DND-41 (cell line): Measurements from ENCODE around the gene GIMAP6.
"Not testable (repeated sequence)": the region's sequence is repeated elsewhere in the genome, so short reads cannot be mapped to it uniquely, and the experiment has no call there.

Experiments
- EZH2 ChIP-seq: IDR thresholded peaks from 3 replicates; pipeline ENCODE4 v1.6.1; 2012; ENCODE audit warnings: borderline replicate concordance, low read depth, mild to moderate bottlenecking, moderate library complexity, low read length, inconsistent platforms; ENCODE audit not compliant: severe bottlenecking
- TF ChIP-seq, protein P1 (sequence below): IDR thresholded peaks from 2 replicates; pipeline ENCODE4 v1.5.1; 2012; ENCODE audit warnings: borderline replicate concordance, low read length, moderate library complexity, mild to moderate bottlenecking; ENCODE audit not compliant: poor library complexity, severe bottlenecking; ENCODE audit errors: extremely low read depth

DNA sequence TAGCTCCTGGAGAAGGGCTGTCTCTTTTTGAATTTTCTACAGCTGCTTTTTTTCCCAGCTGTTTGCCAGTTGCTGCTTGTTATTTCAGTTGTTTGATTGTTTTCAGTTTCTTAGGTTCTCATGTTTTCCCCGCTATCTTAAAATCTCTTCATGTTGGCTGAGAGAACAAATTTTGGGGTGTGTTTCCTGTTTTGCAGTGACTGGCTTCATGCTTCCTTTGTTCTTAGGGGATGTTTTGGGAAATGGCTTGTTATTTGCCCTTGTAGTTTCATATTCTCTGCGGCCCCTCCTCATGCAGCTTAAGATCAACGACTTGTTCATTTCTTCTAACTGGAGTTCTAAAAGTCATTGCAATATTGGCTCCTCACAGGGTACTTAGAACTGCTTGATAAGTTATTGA lies 44.7 kb upstream of the GIMAP6 start:
- TF ChIP-seq, protein P1, sequence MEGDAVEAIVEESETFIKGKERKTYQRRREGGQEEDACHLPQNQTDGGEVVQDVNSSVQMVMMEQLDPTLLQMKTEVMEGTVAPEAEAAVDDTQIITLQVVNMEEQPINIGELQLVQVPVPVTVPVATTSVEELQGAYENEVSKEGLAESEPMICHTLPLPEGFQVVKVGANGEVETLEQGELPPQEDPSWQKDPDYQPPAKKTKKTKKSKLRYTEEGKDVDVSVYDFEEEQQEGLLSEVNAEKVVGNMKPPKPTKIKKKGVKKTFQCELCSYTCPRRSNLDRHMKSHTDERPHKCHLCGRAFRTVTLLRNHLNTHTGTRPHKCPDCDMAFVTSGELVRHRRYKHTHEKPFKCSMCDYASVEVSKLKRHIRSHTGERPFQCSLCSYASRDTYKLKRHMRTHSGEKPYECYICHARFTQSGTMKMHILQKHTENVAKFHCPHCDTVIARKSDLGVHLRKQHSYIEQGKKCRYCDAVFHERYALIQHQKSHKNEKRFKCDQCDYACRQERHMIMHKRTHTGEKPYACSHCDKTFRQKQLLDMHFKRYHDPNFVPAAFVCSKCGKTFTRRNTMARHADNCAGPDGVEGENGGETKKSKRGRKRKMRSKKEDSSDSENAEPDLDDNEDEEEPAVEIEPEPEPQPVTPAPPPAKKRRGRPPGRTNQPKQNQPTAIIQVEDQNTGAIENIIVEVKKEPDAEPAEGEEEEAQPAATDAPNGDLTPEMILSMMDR: not testable (repeated sequence)
- not testable (repeated sequence) for TF ChIP-seq EZH2
